H1 (cell line): ENCODE results near the gene LTBP1. TPM values are rescaled to one million over a fixed set of nuclear protein-coding genes. Genes with fewer than 3 reads are reported as not detected.

Experiments
- CTCF ChIA-PET: fragments of 300-600 bp; sonication (Branson Sonifier 250); formaldehyde crosslinking; loops from one replicate; lab custom pipeline; 2021; ENCODE audit not compliant: partially characterized antibody; lab: Charles Lee
- POLR2A ChIA-PET: fragments of 300-600 bp; sonication (Branson Sonifier 250); formaldehyde crosslinking; loops from one replicate; lab custom pipeline; 2021; ENCODE audit warnings: inconsistent platforms; ENCODE audit not compliant: partially characterized antibody; lab: Charles Lee
- DNase-seq, 2 experiments: peaks; one replicate each; pipeline versions ENCODE4 v3.0.0 to v3.0.0-alpha.2; 2010 to 2022; ENCODE audit warnings: low spot score in 2 of 2, low read depth in 1 of 2, mixed read lengths in 1 of 2
- FAIRE-seq: peaks from 2 replicates; lab custom pipeline; 2011; peaks lifted over from hg19 to GRCh38; lab: Jason Lieb, UNC
- H2AFZ ChIP-seq: 2 replicates; pipeline ENCODE4 v1.8.1; 2012; ENCODE audit warnings: low read length, inconsistent platforms
- H2AK5ac ChIP-seq: 2 replicates; pipeline ENCODE4 v1.6.1; 2013; ENCODE audit warnings: low read depth, low read length
- H2BK120ac ChIP-seq: replicated peaks from 2 replicates; pipeline ENCODE3; 2013; ENCODE audit warnings: low read depth, low read length, inconsistent platforms
- H2BK12ac ChIP-seq: 2 replicates; pipeline ENCODE4 v1.6.1; 2013; ENCODE audit warnings: low read depth, low read length
- H2BK15ac ChIP-seq: 2 replicates; pipeline ENCODE4 v1.6.1; 2013; ENCODE audit warnings: low read length
- H2BK20ac ChIP-seq: 2 replicates; pipeline ENCODE4 v1.6.1; 2013; ENCODE audit warnings: low read length
- H2BK5ac ChIP-seq: 2 replicates; pipeline ENCODE4 v1.6.1; 2013; ENCODE audit warnings: low read depth, low read length
- H3K14ac ChIP-seq: 2 replicates; pipeline ENCODE4 v1.6.1; 2013; ENCODE audit warnings: inconsistent platforms; ENCODE audit not compliant: insufficient read length
- H3K18ac ChIP-seq: 2 replicates; pipeline ENCODE4 v1.6.1; 2013; ENCODE audit warnings: low read length; ENCODE audit errors: extremely low read depth
- H3K23ac ChIP-seq: 2 replicates; pipeline ENCODE4 v1.6.1; 2013; ENCODE audit warnings: inconsistent platforms; ENCODE audit not compliant: insufficient read length
- H3K23me2 ChIP-seq: 2 replicates; pipeline ENCODE4 v1.6.1; 2013; ENCODE audit warnings: low read depth, low read length
- H3K27ac ChIP-seq: 2 replicates; pipeline ENCODE4 v1.6.1; 2011; ENCODE audit warnings: low read depth, low read length, inconsistent platforms
- H3K27me3 ChIP-seq, 4 experiments: replicated peaks in 1 of 4; 1 replicate in 1 of 4; 2 replicates in 3 of 4; pipeline versions ENCODE4 v1.6.1 to v1.8.1; 2011 to 2013; ENCODE audit warnings: low read length in 3 of 4, mild to moderate bottlenecking in 3 of 4, inconsistent platforms in 2 of 4, mixed read lengths in 2 of 4, moderate library complexity in 1 of 4; ENCODE audit not compliant: control insufficient read depth in 3 of 4, insufficient read depth in 3 of 4; ENCODE audit errors: extremely low read depth in 1 of 4
- H3K36me3 ChIP-seq, 4 experiments: 2 replicates each; pipeline versions ENCODE4 v1.6.1 to v1.8.1; 2011 to 2013; ENCODE audit warnings: mild to moderate bottlenecking in 4 of 4, low read length in 3 of 4, moderate library complexity in 2 of 4, control low read depth in 1 of 4, inconsistent platforms in 1 of 4; ENCODE audit not compliant: insufficient read depth in 4 of 4, control insufficient read depth in 2 of 4
- H3K4ac ChIP-seq: replicated peaks from 2 replicates; pipeline ENCODE3; 2013; ENCODE audit warnings: low read length, low read depth, mixed read lengths, inconsistent platforms; ENCODE audit not compliant: insufficient read length
- H3K4me1 ChIP-seq, 4 experiments: replicated peaks in 1 of 4; 1 replicate in 1 of 4; 2 replicates in 3 of 4; pipeline versions ENCODE4 v1.6.1 to v1.8.1; 2011 to 2013; ENCODE audit warnings: low read length in 3 of 4, inconsistent platforms in 2 of 4, mixed read lengths in 1 of 4; ENCODE audit not compliant: insufficient read depth in 4 of 4, control insufficient read depth in 3 of 4
- H3K4me2 ChIP-seq, 2 experiments: 2 replicates each; pipeline versions ENCODE4 v1.6.1 to v1.8.1; 2011 to 2013; ENCODE audit warnings: low read depth in 2 of 2, low read length in 2 of 2, control low read depth in 1 of 2, inconsistent platforms in 1 of 2, mild to moderate bottlenecking in 1 of 2; ENCODE audit not compliant: insufficient read depth in 1 of 2
- H3K4me3 ChIP-seq, 4 experiments: fragments of 200-600, 300-600 bp in 1 of 4; sonication (generic), shearing (Covaris generic), sonication (Bioruptor Twin) in 1 of 4; 2 replicates each; pipeline versions ENCODE4 v1.5.1 to v1.8.1; 2011 to 2016; ENCODE audit warnings: low read length in 4 of 4, low read depth in 3 of 4, control low read depth in 2 of 4, inconsistent platforms in 2 of 4, mild to moderate bottlenecking in 2 of 4, mixed read lengths in 1 of 4, moderate library complexity in 1 of 4; ENCODE audit not compliant: insufficient read depth in 2 of 4; ENCODE audit errors: extremely low read depth in 1 of 4
- H3K56ac ChIP-seq: replicated peaks from 2 replicates; pipeline ENCODE3; 2013; ENCODE audit warnings: low read depth, mild to moderate bottlenecking, mixed read lengths, low read length, inconsistent platforms; ENCODE audit not compliant: insufficient read length
- H3K79me1 ChIP-seq: 2 replicates; pipeline ENCODE4 v1.6.1; 2013; ENCODE audit warnings: low read depth, low read length, control low read depth
- H3K79me2 ChIP-seq, 2 experiments: 2 replicates each; pipeline versions ENCODE4 v1.6.1 to v1.8.1; 2012 to 2013; ENCODE audit warnings: low read length in 2 of 2, mild to moderate bottlenecking in 2 of 2, inconsistent platforms in 1 of 2; ENCODE audit not compliant: insufficient read depth in 2 of 2, control insufficient read depth in 1 of 2
- H3K9ac ChIP-seq, 4 experiments: replicated peaks in 1 of 4; 1 replicate in 1 of 4; 2 replicates in 3 of 4; pipeline versions ENCODE4 v1.6.1 to v1.8.1; 2011 to 2013; ENCODE audit warnings: low read depth in 3 of 4, low read length in 3 of 4, control low read depth in 2 of 4, mild to moderate bottlenecking in 2 of 4, moderate library complexity in 2 of 4, inconsistent platforms in 1 of 4; ENCODE audit errors: extremely low read depth in 1 of 4
- H3K9me3 ChIP-seq, 2 experiments: 2 replicates each; pipeline versions ENCODE4 v1.6.1 to v1.8.1; 2012 to 2013; ENCODE audit warnings: mild to moderate bottlenecking in 2 of 2, moderate library complexity in 2 of 2, control low read depth in 1 of 2, inconsistent platforms in 1 of 2, low read depth in 1 of 2, low read length in 1 of 2, mixed read lengths in 1 of 2; ENCODE audit not compliant: insufficient read depth in 2 of 2
- H4K20me1 ChIP-seq, 2 experiments: replicated peaks in 1 of 2; 2 replicates each; pipeline versions ENCODE3 to v1.8.1; 2011 to 2013; ENCODE audit warnings: inconsistent platforms in 2 of 2, low read length in 2 of 2, mild to moderate bottlenecking in 1 of 2; ENCODE audit not compliant: insufficient read depth in 2 of 2, control insufficient read depth in 1 of 2
- H4K5ac ChIP-seq: 2 replicates; pipeline ENCODE4 v1.6.1; 2013; ENCODE audit warnings: low read length, low read depth, mixed read lengths, inconsistent platforms; ENCODE audit not compliant: insufficient read length
- H4K8ac ChIP-seq: 2 replicates; pipeline ENCODE4 v1.8.0; 2013; ENCODE audit warnings: mild to moderate bottlenecking, moderate library complexity, low read length, inconsistent platforms; ENCODE audit not compliant: insufficient read depth; ENCODE audit errors: extremely low read depth
- H4K91ac ChIP-seq: replicated peaks from 2 replicates; pipeline ENCODE3; 2013; ENCODE audit warnings: low read length, mixed read lengths, inconsistent platforms; ENCODE audit not compliant: insufficient read length
- KDM4A ChIP-seq: IDR thresholded peaks from one replicate; pipeline ENCODE4 v1.7.1; 2012; ENCODE audit warnings: low read depth, mild to moderate bottlenecking, moderate library complexity, low read length, inconsistent platforms; ENCODE audit not compliant: severe bottlenecking
- MAFK ChIP-seq: IDR thresholded peaks from 2 replicates; pipeline ENCODE4 v1.6.1; 2012; ENCODE audit warnings: low read depth, mild to moderate bottlenecking, improper control_type of control experiment, low read length
- NRF1 ChIP-seq: IDR thresholded peaks from 2 replicates; pipeline ENCODE4 v1.6.1; 2011; ENCODE audit warnings: mild to moderate bottlenecking, low read depth, low read length, improper control_type of control experiment
- PHF8 ChIP-seq: fragments of 200-600 bp; sonication (generic); conservative IDR thresholded peaks from 2 replicates; pipeline ENCODE4 v1.7.1; 2012; ENCODE audit warnings: low read depth, mild to moderate bottlenecking, inconsistent platforms, low read length, moderate library complexity
- SP4 ChIP-seq: IDR thresholded peaks from 2 replicates; pipeline ENCODE4 v1.6.1; 2012; ENCODE audit warnings: low read length, inconsistent platforms
- TCF12 ChIP-seq: IDR thresholded peaks from 2 replicates; pipeline ENCODE4 v1.6.1; 2011; ENCODE audit warnings: low read depth, mild to moderate bottlenecking, low read length
- TEAD4 ChIP-seq: IDR thresholded peaks from 2 replicates; pipeline ENCODE4 v1.6.1; 2012; ENCODE audit warnings: low read depth, low read length, inconsistent platforms, mixed read lengths
- WGBS, 2 experiments: shearing (Covaris generic) in 1 of 2; methylation state at CpG; one replicate each; pipeline versions ENCODE4 v1.1.6 to v1.1.7; 2013 to 2015; ENCODE audit warnings: low lambda C conversion rate in 2 of 2, mixed read lengths in 2 of 2, inconsistent platforms in 1 of 2, low coverage in 1 of 2, missing lambda C conversion rate in 1 of 2; ENCODE audit not compliant: insufficient replicate concordance in 2 of 2, insufficient coverage in 1 of 2, insufficient read length in 1 of 2; ENCODE audit errors: extremely low coverage in 1 of 2, missing lambda C conversion rate in 1 of 2; 5-methylcytosine and 5-hydroxymethylcytosine counted together
- polyA plus RNA-seq, 7 experiments: library from polyadenylated mRNA; depleted of rRNA in 3 of 7; stranded (reverse) in 5 of 7; unstranded in 2 of 7; fragments of >200 nt in 5 of 7; fragments of 200-250 nt in 2 of 7; gene quantifications; 1 replicate in 5 of 7; 2 replicates in 1 of 7; 4 replicates in 1 of 7; pipeline versions ENCODE4 v1.2.1 to v1.2.3, GENCODE V29; 2011 to 2013; ENCODE audit warnings: missing spikeins in 2 of 7, mixed read lengths in 2 of 7
- total RNA-seq: library from RNA; stranded (reverse); fragmentation: NEBNext Ultra II Directional; extraction: Animal tissue kit (Norgen Biotek cat#: 25700); gene quantifications from 2 replicates; pipeline ENCODE4 v1.2.1, GENCODE V29; 2021

Gene LTBP1
- total and polyA plus RNA-seq, 2 of the 8 experiments (the other 6 are each of a cell fraction or from before 2014, with no cell fraction given), result 15.4 to 24.7 TPM

DNA sequence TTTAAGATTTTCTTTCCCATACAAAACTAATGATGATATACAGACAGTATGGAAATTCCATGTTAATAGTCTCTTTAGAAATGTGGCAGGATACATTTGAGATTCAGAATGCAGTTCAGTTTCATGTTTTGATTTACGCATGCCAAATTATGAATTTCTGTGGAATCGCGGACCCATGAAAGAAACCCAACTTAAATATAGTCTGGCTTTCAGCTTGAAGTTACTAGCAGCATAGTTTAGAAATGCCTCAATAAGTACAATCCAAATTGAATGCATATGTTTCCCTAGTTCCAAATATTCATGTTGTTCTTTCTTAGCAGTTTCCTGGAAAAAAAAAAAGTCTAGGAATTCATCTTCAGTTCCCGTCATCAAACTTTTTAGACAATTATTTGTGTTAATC is 365.6 kb downstream of the LTBP1 start:
- H3K36me3 ChIP-seq, result no peaks in the 10 kb centered on the region
- FAIRE-seq (no peak), DNase-seq (no peak)
- no peak overlapping the region for H3K23ac ChIP-seq
- no peak overlapping the region for H2AFZ ChIP-seq
- H3K18ac ChIP-seq, result no peak overlapping the region
- H4K91ac ChIP-seq, result no peak overlapping the region
- POLR2A ChIA-PET, result no interaction called here
- H3K79me1 ChIP-seq, result no peaks in the 10 kb centered on the region
- no peak overlapping the region for H2BK20ac ChIP-seq
- H2AK5ac ChIP-seq, result no peak overlapping the region
- H3K4me1 ChIP-seq, result no peaks in the 10 kb centered on the region
- H4K20me1 ChIP-seq, result no peaks in the 10 kb centered on the region
- H2BK5ac ChIP-seq, result no peak overlapping the region
- H2BK12ac ChIP-seq, result no peak overlapping the region
- H3K79me2 ChIP-seq, result no peaks in the 10 kb centered on the region
- H3K4me3 ChIP-seq, result no peak overlapping the region
- H4K5ac ChIP-seq, result no peak overlapping the region
- no peak overlapping the region for H3K4ac ChIP-seq
- H4K8ac ChIP-seq, result no peak overlapping the region
- H2BK15ac ChIP-seq, result no peak overlapping the region
- H3K14ac ChIP-seq, result no peak overlapping the region
- WGBS, 2 experiments, result 97% methylated on average over 4 of the region's 4 CpGs; no CpG with 5 or more reads in 1 of the 2 experiments
- no peaks in the 10 kb centered on the region for H3K9me3 ChIP-seq
- H3K9ac ChIP-seq, result no peak overlapping the region
- H2BK120ac ChIP-seq, result no peak overlapping the region
- no peak overlapping the region for H3K4me2 ChIP-seq
- no peak for TF ChIP-seq KDM4A
- no peak for TF ChIP-seq NRF1
- no peak for TF ChIP-seq SP4
- TF ChIP-seq PHF8, result no peak
- no peak for TF ChIP-seq TCF12
- no peak for TF ChIP-seq MAFK
- no peak for TF ChIP-seq TEAD4
- no peaks in the 10 kb centered on the region for H3K23me2 ChIP-seq
- no peak overlapping the region for H3K56ac ChIP-seq
- no peak overlapping the region for H3K27ac ChIP-seq
- CTCF ChIA-PET, result interaction anchor here (0.5 to 0.8 kb wide), 2 partner anchors 12 to 703 kb away, joined by 3 to 4 read pairs; no protein-coding TSS in a partner anchor
- no peaks in the 10 kb centered on the region for H3K27me3 ChIP-seq
